ENCODE results near the gene HAUS3. TPM values are rescaled to one million over a fixed set of nuclear protein-coding genes. Genes with fewer than 3 reads are reported as not detected.

The HAUS3 gene
- polyA plus RNA-seq, 3 donors = 4.4 to 5.5 (median 5.0) TPM

- Mint-ChIP-seq H3K4me1 (peaks cover 13% of the 10 kb centered on the region), H3K27me3 (ENCODE audit: low read depth in 3 of 3) (peaks cover 10 to 22% (median 17%) of the 10 kb centered on the region in 3 donors), H3K4me3 (peak overlapping the region; percentile 75 to 86), H3K36me3 (no peaks in the 10 kb centered on the region), H3K27ac (no peak overlapping the region), H3K9me3 (no peaks in the 10 kb centered on the region)
- Histone ChIP-seq H3K79me2 (ENCODE audit: insufficient read depth, low read length) (no peaks in the 10 kb centered on the region), H2AFZ (ENCODE audit: insufficient read depth, low read depth, low read length, poor library complexity, severe bottlenecking) (peak overlapping the region; percentile 77), H3K36me3 (replicated peaks in 1 of 2; ENCODE audit: control insufficient read depth in 1 of 2, insufficient read depth in 2 of 2, low read length in 2 of 2) (no peaks in the 10 kb centered on the region), H3K4me1 (ENCODE audit: control insufficient read depth in 1 of 2, insufficient read depth in 2 of 2, low read length in 2 of 2) (peaks cover 5 to 15% of the 10 kb centered on the region in 2 donors), H4K20me1 (ENCODE audit: insufficient read depth, low read length) (no peaks in the 10 kb centered on the region), H3K4me3 (replicated peaks in 1 of 3; ENCODE audit: low read depth in 2 of 3, low read length in 3 of 3) (peak overlapping the region in 1 of 3 experiments; percentile 60), H3K9ac (ENCODE audit: insufficient read depth, low read length, poor library complexity, severe bottlenecking) (peak overlapping the region; percentile 29), H3K4me2 (replicated peaks; ENCODE audit: extremely low read depth, low read length, poor library complexity, severe bottlenecking) (peak overlapping the region; percentile 65), H3K9me3 (replicated peaks in 1 of 2; ENCODE audit: control insufficient read depth in 1 of 2, insufficient read depth in 1 of 2, low read length in 2 of 2) (no peaks in the 10 kb centered on the region), H3K27me3 (ENCODE audit: control insufficient read depth in 2 of 2, insufficient read depth in 2 of 2, low read length in 2 of 2) (peaks cover 0 to 9% of the 10 kb centered on the region in 2 donors), H3K27ac (ENCODE audit: low read depth in 1 of 2, low read length in 2 of 2) (no peak overlapping the region)
- DNase-seq = peak in 2 of 3 donors; percentile 5 to 19
- WGBS (ENCODE audit: insufficient coverage) = 8% methylated on average over 22 of the region's 24 CpGs
- intact Hi-C loops (cut with micrococcal nuclease) = no loop called here
- no peak for TF ChIP-seq CTCF (IDR thresholded peaks at IDR 0.05)
Observed at GRCh38 chr4:2290974-2291704, 49.2 kb upstream of the HAUS3 start.

- Histone ChIP-seq H3K27ac (ENCODE audit: low read depth in 1 of 2, low read length in 2 of 2) (no peak overlapping the region), H3K27me3 (ENCODE audit: control insufficient read depth in 2 of 2, insufficient read depth in 2 of 2, low read length in 2 of 2) (peaks cover 0 to 9% of the 10 kb centered on the region in 2 donors), H3K4me1 (ENCODE audit: control insufficient read depth in 1 of 2, insufficient read depth in 2 of 2, low read length in 2 of 2) (peaks cover 5 to 9% of the 10 kb centered on the region in 2 donors), H3K79me2 (ENCODE audit: insufficient read depth, low read length) (no peaks in the 10 kb centered on the region), H2AFZ (ENCODE audit: insufficient read depth, low read depth, low read length, poor library complexity, severe bottlenecking) (no peak overlapping the region), H3K36me3 (replicated peaks in 1 of 2; ENCODE audit: control insufficient read depth in 1 of 2, insufficient read depth in 2 of 2, low read length in 2 of 2) (no peaks in the 10 kb centered on the region), H4K20me1 (ENCODE audit: insufficient read depth, low read length) (no peaks in the 10 kb centered on the region), H3K9ac (ENCODE audit: insufficient read depth, low read length, poor library complexity, severe bottlenecking) (peak overlapping the region; percentile 29), H3K4me2 (replicated peaks; ENCODE audit: extremely low read depth, low read length, poor library complexity, severe bottlenecking) (peak overlapping the region; percentile 65), H3K9me3 (replicated peaks in 1 of 2; ENCODE audit: control insufficient read depth in 1 of 2, insufficient read depth in 1 of 2, low read length in 2 of 2) (no peaks in the 10 kb centered on the region), H3K4me3 (replicated peaks in 1 of 3; ENCODE audit: low read depth in 2 of 3, low read length in 3 of 3) (peak overlapping the region in 1 of 3 experiments; percentile 60)
- peaks cover 10 to 22% (median 16%) of the 10 kb centered on the region in 3 donors for H3K27me3 Mint-ChIP-seq (ENCODE audit: low read depth in 3 of 3)
- H3K4me3 Mint-ChIP-seq = peak overlapping the region in 1 of 2 donors; percentile 75
- no peak overlapping the region for H3K27ac Mint-ChIP-seq
- H3K4me1 Mint-ChIP-seq = peaks cover 9% of the 10 kb centered on the region
- no peak for TF ChIP-seq CTCF (IDR thresholded peaks at IDR 0.05)
- DNase-seq = peak in 1 of 3 donors; percentile 2
- no peaks in the 10 kb centered on the region for H3K36me3 Mint-ChIP-seq
- 96% methylated on average over 5 of the region's 9 CpGs for WGBS (ENCODE audit: insufficient coverage)
- no peaks in the 10 kb centered on the region for H3K9me3 Mint-ChIP-seq
- intact Hi-C loops (cut with micrococcal nuclease) = no loop called here
Observed at GRCh38 chr4:2290488-2290887, 48.6 kb upstream of the HAUS3 start.
